HG03280 (cell line): ENCODE results near the gene AGAP1.
"Not testable (repeated sequence)": the region's sequence is repeated elsewhere in the genome, so short reads cannot be mapped to it uniquely, and the experiment has no call there.

Experiments
- ATAC-seq: cut with Tn5 transposase; IDR thresholded peaks from one replicate; pipeline ENCODE4 v1.9.1; 2021; ENCODE audit warnings: mild to moderate bottlenecking, moderate library complexity; ENCODE audit not compliant: unreplicated experiment

Gene AGAP1

DNA sequence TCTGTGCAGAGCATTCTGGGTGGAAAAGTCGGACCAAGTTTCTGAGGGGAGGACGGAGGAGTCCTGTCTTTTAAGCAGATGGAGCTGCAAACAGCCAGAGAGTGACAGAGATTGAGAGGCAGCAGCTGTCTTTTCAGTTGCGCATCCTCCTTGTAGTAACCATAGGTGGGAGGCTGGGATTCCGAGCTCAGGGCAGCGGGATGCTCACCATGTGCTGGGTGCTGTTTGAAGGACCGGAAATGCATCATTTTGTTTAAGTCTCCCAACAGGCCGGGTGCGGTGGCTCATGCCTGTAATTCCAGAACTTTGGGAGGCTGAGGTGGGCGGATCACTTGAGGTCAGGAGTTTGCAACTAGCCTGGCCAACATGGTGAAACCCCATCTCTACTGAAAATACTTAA lies 93.4 kb downstream of the AGAP1 start:
- no peak for ATAC-seq

DNA sequence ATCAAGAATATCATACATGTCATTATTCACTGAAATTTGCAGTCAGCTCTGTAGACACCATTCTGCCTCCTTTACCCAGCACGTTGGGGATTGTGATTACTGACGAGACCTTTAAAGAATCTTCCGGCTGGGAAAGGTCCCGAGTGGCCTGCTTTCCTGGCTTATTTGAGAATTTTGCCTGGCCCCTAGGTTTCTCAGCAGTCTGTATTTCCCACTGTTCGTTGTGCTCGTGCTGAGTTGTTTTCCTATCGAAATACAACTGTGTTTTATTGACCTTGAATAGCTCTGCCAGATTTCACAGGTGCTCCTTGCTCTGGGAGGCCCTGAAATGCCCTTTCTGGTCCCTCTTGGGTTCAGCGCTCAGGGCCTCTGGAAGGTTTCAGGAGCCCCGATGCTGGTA lies 94.9 kb downstream of the AGAP1 start:
- no peak for ATAC-seq

DNA sequence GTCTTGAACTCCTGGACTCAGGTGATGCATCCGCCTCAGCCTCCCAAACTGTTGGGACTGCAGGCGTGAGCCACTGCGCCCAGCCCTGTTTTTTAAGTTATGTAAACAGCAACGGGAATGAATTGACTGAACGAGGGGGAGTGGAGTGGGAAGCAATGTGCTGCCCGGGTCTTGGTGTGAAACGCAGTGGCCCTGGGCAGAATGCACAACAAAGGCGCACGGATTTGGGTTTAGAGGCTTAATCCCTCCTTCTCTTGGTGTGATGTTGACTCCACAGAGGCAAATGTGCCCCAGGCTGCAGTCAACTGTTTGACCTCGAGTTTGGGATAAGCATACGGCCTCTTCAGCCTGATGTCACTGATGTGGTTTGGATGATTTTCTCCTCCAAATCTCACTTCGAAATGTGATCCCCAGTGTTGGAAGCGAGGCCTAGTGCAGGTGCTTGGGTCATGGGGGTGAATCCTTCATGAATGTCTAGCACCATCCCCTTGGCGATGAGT lies 97.4 kb downstream of the AGAP1 start:
- ATAC-seq: no peak

DNA sequence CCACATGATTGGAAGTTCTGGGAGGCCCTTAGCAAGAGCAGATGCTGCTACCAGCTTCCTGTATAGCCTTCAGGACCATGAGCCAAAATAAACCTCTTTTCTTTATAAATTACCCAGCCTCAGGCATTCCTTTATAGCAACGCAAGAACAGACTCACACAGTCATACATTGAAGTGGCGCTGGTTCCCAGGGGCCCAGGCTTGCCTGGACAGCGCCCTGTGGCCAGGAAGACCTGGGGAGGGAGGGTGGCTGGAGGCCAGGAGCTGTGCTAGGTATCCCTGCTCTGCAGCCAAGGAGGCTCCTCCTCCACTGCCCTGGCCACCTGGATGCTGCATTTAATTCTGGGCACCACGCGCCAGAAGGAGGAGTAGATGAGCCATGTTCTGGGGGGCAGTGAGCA lies 98.1 kb downstream of the AGAP1 start:
- ATAC-seq: no peak

DNA sequence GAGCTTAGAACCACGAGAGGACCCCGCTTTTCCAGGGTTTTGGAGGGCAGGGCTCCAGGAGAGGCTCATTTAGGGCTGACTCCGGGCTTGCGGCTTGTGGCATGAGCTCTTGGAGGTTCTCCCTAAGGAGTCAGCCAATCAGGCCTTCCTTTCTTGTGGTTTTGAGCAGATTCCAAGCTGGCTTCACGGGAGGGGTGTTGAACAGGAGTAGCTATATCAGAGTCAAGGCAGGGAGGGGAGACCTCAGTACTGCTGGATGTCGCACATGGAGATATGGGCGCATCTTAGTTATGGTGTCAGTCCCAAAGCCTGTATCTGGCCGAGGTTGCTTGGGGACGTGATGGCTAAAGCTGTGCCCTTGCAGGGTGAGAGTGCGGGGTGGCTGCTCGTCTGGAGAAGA lies 98.6 kb downstream of the AGAP1 start:
- no peak for ATAC-seq

DNA sequence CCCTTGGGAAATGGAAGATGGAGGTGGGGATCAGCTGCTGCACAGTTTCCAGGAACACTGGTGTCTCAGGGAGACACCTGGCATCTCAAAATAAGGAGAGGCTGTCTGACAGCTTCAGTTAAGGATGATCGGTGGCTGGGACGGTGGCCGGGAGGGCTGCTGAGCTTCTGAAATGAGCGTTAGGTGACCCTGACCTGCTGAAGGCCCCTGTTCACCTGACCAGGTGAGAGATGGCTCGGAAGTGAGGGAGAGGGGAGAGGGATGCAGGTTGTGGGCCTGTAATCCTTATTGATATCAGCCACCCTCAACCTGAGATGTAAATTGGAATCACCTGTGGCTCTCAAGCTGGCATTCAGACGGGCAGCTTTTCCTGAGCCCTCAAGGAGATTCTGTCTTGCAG lies 99.0 kb downstream of the AGAP1 start:
- no peak for ATAC-seq

DNA sequence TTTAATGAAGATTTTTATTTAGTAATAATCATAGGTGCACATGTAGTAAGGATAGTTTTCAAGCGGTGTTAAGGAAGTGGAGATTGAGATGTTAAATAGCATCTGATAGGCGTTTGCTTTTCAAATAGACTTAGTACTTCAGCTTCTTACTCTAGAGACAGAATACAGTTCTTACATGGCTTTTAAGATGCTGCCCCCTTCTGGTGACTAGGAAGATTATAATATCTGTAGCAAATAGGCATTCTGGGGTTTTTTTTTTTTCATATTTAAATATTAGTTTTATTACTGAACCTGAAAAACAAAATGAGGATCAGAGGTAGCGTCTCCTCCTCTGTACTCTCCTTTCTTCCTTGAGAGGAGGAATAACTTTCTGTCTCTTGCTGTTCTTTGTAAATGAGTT lies 100.2 kb downstream of the AGAP1 start:
- ATAC-seq: no peak

DNA sequence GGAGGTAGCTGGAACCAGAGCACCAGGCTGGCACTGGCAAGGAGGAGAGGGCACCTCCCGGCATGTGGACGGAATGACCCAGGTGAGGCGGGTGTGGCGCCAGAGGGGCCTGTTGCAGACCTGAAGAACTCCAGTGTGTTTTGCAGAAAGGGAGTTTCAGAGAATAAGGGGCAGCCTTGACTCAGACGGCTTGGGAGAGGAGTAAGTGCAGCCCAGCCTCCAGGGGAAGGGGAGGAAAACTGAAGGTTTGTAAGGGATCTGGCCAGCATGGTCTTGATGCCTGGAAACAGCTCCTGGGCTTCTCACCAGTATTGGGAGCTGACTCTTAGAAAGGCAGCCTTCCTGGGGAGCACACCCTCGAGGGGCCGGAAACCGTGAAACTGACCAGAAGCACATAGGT lies 101.1 kb downstream of the AGAP1 start:
- no peak for ATAC-seq

DNA sequence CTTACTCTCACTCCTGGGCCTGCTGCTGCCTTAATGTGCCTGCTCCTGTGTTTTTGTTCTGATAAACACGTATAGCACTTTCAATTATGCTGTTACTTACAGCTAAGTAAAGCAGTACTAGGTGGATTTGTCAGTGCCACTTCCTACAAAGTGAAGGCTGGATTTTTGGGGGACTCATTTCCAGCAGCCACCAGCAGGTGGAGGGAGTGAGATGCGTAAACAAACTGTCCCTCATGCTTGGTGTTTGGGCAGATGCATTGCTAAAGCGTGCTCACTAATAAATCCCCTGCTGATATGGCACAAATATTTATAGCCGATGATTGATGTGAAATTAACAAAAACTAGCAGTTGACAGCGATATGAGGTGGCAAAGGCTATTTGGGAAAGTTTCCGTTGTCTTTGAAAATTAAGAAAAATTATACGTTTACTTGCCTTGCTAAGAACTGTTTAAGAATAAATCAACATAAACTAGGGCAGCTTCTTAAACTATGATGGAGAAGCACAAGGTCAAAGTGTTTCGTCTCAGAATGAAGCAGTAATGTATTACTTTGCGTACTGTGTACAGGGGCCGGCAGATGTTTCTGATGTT lies 101.7 kb downstream of the AGAP1 start:
- ATAC-seq: no peak

DNA sequence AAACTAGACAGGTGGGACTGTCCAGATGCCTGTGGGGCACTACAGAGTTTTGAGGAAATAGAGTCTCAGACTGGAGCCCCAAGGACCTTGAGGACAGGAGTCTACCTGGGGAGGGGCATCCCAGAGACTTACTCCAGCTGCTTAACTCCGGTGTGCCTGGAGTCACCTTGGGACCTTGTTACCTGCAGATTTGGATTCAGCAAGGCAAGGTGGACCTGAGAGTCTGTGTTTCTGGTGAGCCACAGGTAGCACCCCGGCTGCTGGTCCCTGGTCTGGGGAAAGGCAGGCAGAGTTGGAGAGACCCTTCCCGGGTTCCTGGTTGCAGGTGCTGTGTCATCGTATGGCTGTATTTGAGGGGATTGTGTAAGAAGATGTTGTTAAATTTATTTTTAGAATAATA lies 102.4 kb downstream of the AGAP1 start:
- ATAC-seq: no peak

DNA sequence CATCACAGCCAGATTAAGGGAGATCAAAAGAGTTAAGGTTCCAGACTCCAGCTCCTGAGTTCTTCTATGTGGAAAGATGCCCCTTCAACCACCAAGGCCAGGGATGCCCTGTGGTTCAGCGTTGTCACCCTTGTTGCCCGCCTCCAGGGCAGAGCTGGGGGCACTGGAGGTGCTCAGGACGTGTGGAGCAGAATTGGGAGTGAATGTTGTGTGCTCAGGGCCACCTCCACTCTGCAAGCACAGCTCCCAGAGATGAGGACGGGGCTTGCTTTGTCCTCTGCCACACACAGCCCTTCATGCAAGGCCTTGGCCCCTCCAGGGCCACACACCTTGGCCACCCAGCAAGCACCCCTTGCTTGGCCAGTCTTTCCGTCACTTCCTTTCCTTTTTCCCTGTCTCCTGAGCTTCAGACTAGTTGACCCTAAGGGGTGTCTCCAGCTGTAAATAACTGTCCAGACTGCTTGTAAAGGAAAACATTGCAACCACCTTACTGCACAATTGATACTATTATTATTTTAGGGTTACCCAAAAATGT lies 103.3 kb downstream of the AGAP1 start:
- ATAC-seq: no peak

DNA sequence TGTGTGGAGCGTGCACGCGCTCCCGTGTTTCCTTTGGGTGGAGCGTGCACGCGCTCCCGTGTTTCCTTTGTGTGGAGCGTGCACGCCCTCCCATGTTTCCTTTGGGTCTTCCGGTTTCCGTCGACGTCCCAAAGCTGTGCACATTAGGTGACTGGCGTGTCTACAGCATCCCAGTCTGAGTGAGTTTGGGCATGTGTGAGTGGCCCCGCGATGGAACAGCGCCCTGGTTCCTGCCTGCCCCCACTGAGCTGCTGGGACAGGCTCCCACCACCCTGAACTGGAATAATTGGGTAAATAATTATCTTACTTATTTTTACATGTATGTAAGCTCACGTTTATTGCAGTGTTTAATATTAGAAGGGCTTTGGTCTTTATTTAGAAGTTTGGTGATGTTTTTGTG lies 104.2 kb downstream of the AGAP1 start:
- ATAC-seq: no peak

DNA sequence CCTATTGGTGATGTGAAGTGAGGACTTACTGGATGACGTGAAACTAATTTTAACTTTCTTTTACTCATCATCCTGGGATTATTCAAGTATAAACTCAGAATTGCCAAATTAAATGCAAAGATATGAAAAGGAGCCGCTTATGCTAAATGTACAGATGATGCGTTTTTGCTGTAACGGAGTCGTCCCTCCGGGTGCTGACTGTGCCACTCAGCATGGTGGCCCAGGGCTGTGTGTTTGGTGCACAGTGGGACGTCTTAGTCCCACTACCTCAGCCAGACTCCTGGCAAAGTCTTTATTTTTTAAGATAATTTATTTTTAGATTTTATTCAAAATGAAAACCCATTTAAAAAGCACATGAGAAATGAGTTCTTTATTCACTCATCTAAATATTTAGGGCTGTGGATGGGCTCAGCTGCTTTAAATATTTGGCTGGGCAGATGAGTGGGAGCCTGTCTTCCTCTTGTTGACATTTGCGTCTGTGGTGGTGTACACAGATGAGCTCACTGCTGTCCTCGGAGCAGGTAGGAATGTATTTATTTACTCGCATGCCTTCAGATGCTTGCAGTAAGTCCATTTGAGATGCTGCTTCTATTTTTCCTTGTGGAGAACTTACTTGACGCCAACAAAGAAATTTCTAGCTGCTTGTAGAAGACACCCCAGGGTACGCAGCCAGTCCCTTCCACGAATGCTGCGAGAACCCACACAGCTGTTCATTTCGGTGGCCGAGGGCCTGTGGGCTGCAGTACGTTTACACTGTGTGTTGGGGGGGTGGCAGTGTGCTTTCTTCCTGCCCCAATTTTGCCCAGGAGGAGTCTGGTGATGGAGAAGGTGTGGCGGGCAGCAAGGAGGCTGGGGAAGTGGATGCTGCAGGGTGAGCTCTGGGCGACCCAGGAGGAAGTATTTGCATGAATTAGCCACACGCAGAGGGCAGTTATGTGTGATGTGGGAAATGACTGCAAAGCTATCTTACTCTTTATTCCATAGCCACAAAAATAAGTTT lies 105.0 kb downstream of the AGAP1 start:
- no peak for ATAC-seq

DNA sequence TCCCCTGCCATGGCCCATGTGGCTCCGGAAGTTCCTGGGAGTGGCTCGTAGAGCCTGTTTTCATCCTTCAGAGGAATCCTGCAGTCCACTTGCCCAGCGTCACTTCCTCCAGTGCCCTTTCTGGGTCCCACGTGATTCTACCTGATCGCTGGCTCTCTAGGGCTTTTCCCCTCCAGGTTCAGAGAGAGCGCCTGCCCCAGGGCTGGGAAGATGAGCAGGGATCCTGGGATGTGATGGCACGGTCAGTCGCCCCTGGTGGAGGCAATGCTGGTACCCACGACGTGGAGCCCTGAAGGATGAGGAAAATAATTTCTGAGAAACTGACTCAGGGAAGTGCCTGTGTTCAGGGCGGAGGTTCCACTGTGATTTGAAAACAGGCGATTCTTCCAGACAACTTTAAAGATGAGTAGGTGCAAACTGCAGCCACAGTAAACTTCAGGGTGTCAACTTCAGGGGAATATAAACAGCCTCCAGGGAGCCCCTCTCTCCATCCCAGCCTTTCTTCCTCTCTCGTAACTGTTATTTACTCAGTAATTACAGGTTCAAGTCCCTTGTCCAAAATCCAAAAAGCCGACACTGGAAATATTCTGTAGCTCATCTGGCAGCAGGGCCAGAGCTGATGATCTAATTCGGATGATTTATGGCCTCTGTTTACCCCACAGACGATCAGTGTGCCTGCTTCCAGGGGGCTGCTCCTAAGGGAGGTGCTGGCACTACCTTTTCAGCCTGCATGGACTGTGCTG lies 105.9 kb downstream of the AGAP1 start:
- ATAC-seq: no peak

DNA sequence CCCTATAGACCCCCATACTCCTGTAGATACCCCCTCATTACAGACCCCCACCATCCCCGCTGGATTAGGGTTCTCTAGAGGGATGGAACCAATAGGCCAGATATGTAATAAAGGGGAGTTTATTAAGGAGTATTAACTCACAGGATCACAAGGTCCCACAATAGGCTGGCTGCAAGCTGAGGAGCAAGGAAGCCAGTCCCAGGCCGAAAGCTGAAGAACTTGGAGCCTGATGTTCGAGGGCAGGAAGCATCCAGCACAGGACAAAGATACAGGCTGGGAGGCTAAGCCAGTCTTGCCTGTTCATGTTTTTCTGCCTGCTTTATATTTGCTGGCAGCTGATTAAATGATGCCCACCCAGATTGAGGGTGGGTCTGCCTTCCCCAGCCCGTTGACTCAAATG lies 106.6 kb downstream of the AGAP1 start:
- no peak for ATAC-seq

DNA sequence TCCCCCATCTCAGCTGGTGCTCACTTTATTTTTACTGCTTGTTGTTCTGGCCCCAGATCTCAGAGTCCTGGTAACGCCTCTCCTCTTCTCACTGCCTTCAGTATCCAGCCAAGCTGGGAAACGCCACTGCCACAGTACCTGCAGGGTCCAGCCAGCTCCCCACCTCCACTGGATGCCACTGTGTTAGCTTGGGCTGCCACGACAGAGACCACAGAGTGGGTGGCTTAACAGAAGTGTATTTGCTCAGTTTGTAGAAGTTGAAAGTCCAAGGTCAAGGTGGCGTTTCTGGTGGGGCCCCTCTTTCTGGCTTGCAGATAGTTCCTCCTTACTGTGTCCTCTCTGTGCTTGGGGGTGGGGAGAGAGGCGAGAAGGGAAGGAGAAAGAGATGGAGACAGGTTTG lies 107.1 kb downstream of the AGAP1 start:
- no peak for ATAC-seq

DNA sequence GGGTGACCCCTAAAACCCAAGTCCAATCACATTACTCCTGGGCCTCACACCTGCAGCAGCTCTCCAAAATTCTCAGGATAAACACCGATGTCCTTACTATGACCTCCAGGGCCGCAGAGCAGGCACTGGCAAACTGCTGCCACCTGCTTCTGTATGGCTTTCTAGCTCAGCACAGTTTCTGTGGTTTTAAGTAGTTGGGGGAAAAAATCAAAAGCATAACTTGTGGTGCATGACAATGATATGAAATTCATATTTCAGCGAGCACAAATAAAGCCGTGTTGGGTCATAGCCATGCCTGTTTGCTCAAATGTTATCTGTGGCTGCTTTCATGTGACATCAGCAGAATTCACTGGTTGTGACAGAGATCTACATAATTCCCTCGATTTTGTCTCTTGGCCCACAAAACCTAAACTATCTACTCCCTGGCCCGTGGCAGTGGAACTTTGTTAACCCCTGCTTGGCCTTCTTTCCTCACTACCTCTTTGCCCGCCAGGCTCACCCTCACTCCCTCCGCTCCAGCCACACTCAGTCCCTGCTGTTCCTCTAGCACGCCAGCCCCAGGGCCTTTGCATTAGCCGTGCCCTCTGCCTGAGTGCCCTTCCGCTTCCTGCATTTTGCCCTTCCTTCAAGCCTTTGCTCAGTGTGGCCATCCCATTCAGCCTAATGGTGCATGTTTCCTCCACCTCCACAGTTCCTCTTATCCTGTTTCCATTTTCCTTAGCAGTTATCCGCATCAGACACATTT lies 108.3 kb downstream of the AGAP1 start:
- no peak for ATAC-seq

DNA sequence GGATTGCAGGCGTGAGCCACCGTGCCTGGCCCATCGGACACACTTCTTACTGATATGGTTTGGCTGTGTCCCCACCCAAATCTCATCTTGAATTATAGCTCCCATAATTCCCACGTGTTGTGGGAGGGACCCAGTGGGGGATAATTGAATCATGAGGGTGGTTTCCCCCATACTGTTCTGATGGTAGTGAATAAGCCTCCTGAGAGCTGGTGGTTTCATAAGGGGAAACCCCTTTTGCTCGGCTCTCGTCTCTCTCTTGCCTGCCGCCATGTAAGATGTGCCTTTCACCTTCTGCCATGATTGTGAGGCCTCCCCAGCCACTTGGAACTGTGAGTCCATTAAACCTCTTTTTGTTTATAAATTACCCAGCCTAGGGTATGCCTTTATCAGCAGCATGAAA lies 109.1 kb downstream of the AGAP1 start:
- not testable (repeated sequence) for ATAC-seq

DNA sequence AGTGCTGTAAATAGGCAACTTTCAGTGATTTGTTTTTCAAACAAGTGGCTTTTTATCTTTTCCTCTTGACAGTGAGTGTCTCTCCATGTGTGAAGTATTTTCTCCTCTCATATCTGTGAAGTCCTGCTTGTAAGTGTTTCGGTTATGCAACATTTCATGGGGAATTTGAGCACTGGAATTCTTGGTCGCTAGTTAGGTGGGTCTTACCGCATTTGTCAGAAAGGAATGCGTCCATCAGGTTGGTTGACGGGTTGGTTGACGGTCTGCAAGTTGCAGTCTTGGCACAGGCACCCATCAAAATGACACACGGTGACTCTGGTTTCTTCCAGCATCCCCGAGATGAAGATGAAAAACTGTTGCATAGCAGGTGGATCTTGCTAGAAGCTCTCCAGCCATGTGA lies 109.8 kb downstream of the AGAP1 start:
- no peak for ATAC-seq

DNA sequence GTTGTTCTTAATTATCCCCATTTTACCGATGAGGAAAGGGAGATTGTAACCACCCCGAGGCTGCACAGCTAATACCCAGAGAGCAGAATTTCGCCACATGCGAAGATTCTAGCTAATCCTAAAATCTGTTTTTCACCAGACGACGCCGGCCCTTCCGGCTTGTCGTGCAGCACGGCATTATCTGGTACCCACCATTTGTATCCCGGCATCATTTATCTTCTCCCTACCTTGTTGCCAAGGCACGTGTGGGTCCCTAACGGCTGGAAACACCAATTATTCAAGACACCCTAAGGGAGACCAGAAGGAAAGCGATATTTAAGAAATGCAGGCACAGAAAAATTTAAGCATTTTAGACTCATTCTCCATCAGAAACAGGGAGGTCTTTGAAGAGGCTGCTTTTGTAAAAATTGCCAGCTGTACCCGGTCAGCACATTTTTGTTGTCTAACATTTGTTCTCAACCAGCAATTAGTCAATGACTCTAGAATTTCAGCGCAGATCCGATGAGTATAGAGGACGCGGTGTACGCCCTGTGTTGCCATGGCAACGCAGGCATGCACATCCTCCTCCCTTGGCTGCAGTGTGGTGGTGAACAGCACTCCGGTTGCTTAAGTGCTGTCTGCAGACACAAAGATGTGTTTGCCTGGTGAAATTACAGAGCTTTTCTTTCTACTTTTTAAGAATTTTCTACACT lies 111.6 kb downstream of the AGAP1 start:
- ATAC-seq: no peak
